ENCODE measurements around the gene ARHGAP42.

The ARHGAP42 gene

DNA sequence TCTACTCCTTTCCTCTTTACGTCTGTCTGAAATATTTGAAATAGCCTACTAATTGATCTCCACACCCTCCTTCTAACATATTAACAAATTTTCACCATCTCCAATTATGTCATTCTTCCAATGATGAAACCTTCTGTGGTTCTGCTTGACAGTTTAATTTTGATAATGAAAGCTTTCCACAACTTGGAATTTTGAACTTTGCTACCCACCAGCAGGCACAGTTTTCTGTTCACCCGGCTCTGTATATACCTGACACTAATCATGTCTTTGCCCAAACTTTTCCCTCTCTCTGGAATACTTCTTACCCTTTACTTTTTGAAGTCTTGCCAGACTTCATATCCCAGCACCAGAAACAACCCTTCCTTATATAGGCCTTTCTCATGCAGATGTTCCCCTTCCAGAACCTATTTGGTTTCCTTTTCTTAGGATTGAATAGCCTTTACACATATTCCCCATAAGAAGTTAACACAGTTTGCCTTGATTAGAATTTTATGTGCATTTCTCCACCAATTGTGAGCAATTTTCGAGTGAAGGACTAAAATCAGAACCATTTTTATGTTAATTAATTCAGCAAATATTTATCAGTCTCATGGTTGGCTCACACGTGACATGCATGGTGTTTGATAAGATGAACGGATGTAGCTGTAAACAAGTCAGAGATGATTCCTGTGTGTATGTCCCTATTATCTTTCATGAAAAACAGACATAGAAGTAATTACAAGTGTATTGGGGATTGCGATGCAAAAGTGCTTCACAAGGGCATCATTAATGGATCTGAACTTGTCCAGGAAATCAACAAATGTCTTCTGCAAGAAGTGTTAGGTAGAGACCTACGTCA lies 173.4 kb downstream of the ARHGAP42 start:
- TF ChIP-seq CTCF (IDR thresholded peaks at IDR 0.05): no peak
- Histone ChIP-seq H3K27ac (no peak overlapping the region), H3K36me3 (no peaks in the 10 kb centered on the region), H3K4me1 (peaks cover 0 to 27% (median 0%) of the 10 kb centered on the region in 4 donors), H3K27me3 (no peaks in the 10 kb centered on the region), H3K4me3 (no peak overlapping the region), H3K9me3 (no peaks in the 10 kb centered on the region)
- intact Hi-C loops (cut with DNase I; ENCODE audit: low total_unique reads): no loop called here
- DNase-seq: no peak

DNA sequence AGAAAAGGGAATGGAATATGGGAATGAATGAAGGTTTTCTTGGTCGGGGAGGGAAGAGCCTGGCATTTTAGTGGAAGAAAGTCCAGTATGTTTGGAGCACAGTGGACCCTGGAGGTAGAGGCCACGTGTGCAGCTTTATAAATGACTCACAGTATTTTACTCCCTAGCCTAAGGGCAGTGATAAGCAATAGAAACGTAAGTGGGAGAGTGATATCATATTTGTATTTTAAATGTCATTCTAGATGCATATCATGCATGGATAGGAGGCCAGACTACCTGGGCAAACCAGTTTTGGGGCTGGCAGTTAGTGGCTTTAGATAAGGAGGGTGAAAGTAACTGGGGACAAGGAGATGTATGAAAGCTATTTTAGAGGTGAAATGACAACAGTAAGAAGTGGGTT lies 174.1 kb downstream of the ARHGAP42 start:
- TF ChIP-seq CTCF (IDR thresholded peaks at IDR 0.05): no peak
- H3K27ac ChIP-seq: no peak overlapping the region
- H3K36me3 ChIP-seq: no peaks in the 10 kb centered on the region
- H3K4me1 ChIP-seq: peaks cover 0 to 23% (median 0%) of the 10 kb centered on the region in 4 donors
- H3K9me3 ChIP-seq: no peaks in the 10 kb centered on the region
- intact Hi-C loops (cut with DNase I; ENCODE audit: low total_unique reads): no loop called here
- DNase-seq: no peak
- no peak overlapping the region for H3K4me3 ChIP-seq
- H3K27me3 ChIP-seq: no peaks in the 10 kb centered on the region

DNA sequence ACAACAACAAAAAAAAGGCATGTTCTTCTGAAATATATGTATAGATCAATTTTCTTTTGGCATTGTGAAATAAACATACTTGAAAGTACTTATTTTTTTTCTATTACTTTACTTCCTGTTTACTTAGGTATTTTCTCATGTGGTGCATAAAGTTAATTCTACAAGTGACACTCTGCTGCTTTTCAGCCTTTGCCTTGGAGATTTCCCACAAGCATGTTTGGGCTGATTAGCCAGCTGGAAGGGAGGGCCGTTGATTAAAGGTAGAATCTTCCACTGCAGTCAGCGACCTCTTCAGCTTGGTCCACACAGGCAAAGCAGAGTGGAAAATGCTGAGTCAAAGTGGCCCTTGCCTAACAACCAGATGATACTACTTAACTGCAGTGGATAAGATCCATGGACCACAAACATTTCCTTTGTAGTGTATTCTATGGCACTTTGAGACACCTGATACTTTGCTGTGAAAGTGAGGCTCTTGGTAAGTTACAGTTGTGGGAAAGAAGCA lies 176.0 kb downstream of the ARHGAP42 start:
- peaks cover 0 to 19% (median 0%) of the 10 kb centered on the region in 4 donors for H3K4me1 ChIP-seq
- H3K9me3 ChIP-seq: no peaks in the 10 kb centered on the region
- no peak for TF ChIP-seq CTCF (IDR thresholded peaks at IDR 0.05)
- intact Hi-C loops (cut with DNase I; ENCODE audit: low total_unique reads): no loop called here
- H3K4me3 ChIP-seq: no peak overlapping the region
- H3K36me3 ChIP-seq: no peaks in the 10 kb centered on the region
- DNase-seq: peak in 1 of 2 donors; percentile 27
- H3K27me3 ChIP-seq: no peaks in the 10 kb centered on the region
- no peak overlapping the region for H3K27ac ChIP-seq

DNA sequence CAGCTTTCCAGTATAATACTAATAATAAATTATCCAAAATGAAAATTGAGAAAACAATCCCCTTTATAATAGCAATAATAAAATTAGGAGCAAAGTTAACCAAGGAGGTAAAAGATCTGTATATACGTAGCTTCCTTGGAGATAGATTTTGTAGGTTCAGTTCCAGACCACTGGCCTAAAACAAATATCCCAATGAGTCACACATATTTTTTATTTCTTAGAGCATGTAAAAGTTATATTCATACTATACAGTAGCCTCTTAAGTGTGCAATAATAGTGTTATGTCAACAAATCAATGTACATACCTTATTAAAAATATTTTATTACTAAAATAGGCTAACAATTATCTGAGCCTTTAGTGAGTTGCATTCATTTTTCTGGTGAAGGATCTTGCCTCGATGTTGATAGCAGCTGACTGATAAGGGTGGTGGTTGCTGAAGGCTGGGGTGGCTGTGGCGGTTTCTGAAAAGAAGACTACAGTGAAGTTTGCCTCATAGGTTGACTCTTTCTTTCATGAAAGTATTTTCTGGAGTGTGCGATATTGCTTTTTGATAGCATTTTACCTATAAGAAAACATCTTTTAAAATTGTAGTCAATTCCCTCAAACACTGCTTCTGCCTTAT lies 178.5 kb downstream of the ARHGAP42 start:
- H3K27me3 ChIP-seq: no peaks in the 10 kb centered on the region
- DNase-seq: no peak
- TF ChIP-seq CTCF (IDR thresholded peaks at IDR 0.05): no peak
- peaks cover 0 to 7% (median 0%) of the 10 kb centered on the region in 4 donors for H3K4me1 ChIP-seq
- H3K27ac ChIP-seq: no peak overlapping the region
- intact Hi-C loops (cut with DNase I; ENCODE audit: low total_unique reads): no loop called here
- no peaks in the 10 kb centered on the region for H3K9me3 ChIP-seq
- H3K36me3 ChIP-seq: no peaks in the 10 kb centered on the region
- H3K4me3 ChIP-seq: no peak overlapping the region

GRCh38 chr11:100866453-100866852 lies 179.4 kb downstream of the ARHGAP42 start:
- H3K27me3 ChIP-seq: no peaks in the 10 kb centered on the region
- no peak overlapping the region for H3K4me3 ChIP-seq
- no peaks in the 10 kb centered on the region for H3K36me3 ChIP-seq
- H3K4me1 ChIP-seq: peaks cover 0 to 7% (median 0%) of the 10 kb centered on the region in 4 donors
- no peaks in the 10 kb centered on the region for H3K9me3 ChIP-seq
- no peak for DNase-seq
- intact Hi-C loops (cut with DNase I; ENCODE audit: low total_unique reads): no loop called here
- TF ChIP-seq CTCF (IDR thresholded peaks at IDR 0.05): no peak
- H3K27ac ChIP-seq: no peak overlapping the region
